ENCODE data around the gene HJURP.

Gene HJURP

DNA sequence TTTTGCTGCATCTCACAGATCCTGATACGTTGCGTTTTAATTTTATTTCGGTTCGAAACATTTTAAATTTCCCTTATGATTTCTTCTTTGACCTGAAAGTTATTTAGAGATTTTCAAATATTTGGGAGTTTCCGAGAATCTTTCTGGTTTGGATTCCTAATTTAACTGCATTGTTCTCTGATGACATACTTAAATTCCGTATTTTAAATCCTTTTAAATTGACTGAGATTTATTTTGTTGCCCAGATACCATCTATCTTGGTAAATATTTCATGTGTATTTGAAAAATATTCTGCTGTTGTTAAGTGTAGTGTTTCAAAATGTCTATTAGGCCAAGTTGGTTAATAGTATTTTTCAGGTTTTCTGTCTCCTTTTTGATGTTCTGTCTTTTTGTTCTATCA, 38.5 kb downstream of the HJURP start:
- DNase-seq: no peak

GRCh38 chr2:233814056-233814835, 40.1 kb downstream of the HJURP start:
- no peak for DNase-seq

DNA sequence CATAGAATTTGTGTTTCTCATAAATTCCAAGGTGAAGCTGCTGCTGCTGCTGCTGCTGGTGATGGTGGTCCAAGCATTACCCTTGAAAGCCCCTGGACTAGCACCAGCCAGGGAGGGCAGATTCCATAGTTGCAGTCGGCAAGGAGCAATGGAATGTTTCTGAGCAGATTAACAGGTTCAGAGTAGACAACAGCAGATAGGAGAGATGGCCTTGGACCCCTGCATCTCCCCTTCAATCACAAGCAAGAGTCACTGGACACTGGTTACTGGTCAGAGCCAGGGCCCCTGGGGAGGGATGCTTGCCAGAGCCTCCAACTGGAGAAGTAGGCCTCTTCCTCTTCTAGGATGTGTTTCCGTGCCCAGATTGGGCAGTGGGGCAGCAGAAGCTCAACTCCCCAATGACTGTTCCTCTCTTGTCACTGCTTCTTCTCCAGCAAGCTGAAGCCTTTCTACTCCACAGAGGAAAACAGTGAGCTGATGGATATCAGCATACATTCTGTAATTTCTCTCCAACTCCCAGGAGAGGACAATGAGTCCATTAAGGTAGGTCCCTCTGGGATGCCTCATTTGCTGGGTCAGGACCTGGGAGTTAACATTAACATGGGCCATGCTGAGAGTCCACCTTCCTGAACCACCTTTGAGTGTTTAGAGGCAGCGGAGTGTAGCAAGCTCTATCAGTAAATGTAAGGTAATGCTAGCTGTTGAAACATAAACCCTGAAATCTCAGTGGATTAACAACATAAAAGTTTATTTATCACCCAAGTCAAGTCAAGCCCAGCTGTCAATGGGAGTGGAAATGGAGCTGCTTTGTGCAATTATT, 40.9 kb downstream of the HJURP start:
- DNase-seq: no peak

DNA sequence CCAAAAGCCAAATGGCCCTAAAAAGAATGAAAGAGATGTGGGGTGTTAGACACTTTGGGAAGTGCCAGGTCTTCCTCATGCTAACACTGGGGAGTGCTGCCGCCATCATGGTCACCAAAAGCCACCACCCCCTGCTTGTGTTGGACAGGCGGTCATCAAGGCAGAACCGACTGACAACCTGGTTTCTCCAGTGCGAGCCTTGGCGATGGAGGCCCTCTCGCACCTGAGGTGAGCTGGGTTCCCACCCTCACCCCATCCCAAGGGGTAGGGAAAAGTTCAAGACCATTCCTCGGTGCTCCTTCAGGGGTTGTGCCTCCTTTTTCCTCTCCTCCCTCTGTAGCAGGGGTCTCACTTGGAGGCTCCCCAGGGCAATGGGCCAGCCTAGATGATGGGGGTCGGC, 42.6 kb downstream of the HJURP start:
- no peak for DNase-seq

DNA sequence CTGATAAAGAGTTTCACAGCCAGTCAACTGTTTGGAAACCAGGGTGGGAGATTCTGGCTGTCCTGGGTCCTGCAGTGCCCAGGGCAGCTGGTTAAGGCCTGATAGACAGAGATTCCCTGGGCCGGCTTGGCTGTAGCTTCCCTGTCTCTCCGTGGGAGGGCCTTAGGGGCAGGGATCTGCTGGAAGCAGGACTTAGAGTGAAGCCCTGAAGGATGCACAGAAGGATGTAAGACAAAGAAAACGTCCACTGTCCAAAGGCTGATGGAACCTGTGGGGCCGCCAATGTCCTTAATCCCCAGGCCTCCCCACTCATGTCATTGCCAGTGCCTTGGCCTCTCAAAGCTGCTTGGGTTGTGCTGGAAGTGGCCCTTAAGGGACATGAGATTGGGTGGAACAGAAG, 43.2 kb downstream of the HJURP start:
- DNase-seq: no peak

DNA sequence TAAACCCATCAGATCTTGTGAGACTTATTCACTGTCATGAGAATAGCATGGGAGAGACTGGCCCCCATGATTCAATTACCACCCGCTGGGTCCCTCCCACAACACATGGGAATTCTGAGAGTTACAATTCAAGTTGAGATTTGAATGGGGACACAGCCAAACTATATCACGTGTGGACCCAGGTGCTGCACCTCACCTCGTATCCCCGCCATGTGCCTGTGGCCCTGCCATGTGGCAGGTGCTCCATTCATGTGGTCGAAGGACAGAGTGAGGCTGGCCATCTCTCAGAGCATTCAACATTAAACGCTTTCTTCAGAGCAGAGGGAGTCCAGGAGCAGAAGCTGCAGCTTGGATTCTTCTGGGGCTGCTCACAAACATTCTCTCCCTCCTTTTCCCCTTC, 44.0 kb downstream of the HJURP start:
- DNase-seq: no peak

DNA sequence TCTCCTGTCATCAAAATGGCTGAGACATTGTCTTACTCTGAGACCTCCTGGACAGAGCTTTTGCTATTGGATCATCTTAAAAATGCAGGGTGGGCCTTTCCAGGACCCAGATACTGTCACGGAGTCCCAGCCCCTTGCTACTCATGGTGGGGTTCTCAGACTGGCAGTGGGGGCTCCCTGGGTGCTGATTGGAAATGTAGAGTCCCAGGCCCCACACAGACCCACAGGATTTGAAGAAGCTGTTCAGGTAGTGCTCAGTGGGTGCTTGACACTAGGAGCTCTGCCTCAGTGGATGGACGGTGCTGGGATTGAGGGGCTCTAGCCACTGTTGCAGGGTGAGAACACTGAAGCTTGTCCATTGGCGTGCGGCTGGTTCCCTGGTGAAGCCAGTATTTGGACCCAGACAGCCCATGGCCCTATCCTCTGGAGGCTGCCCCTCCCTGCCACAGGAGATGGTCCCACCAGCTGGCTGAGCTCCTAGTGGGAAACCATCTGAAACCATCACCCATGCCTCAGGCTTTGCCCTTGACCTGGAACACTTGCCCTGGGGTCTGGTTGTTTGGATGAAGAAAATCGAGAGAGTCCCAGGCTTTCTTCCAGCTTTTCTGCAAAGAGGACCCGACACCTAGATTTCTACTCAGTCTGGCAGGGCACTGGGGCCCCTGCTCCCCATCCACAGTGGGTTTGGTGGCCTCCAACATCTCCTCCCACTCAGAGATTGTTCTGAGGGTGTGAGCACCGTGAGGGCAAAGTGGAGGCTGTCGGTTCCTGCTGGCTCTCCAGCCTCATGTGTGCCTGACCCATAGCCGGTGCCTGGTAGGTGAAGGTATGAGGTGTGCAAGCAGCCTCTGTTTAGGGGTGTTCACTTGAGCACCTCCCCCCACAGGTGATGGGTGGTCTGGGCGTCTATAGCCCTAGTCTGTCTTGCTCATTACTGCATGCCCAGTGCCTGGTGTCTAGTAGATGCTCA, 46.1 kb downstream of the HJURP start:
- DNase-seq: no peak

DNA sequence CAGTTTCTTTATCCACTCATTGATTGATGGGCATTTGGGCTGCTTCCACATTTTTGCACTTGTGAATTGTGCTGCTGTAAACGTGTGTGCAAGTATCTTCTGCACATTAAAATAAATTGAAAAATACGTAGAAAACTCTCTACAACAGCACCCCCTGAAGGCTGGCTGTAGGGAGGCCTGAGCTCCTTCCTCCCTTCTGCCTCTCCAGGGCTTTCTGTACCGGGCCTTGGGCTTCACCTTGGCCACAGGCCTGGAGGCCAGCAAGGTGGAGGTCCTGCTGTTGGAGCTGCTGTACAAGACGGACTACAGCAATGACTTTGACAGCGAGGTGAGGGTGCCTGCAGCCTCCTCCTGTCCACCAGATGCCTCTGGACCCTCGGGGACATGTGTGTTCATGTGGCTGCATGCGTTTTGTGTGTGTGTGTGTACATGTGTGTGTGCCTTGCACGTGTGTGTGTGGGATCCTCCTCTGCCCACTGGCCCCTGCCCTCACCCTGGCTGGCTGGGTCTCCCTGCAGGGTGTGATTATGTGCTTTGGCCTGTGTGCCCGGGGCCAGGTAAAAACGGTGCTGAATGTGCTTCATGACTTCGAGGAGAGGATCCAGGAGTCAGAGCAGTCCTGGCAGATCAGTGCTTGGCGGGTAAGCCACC, 47.0 kb downstream of the HJURP start:
- no peak for DNase-seq

DNA sequence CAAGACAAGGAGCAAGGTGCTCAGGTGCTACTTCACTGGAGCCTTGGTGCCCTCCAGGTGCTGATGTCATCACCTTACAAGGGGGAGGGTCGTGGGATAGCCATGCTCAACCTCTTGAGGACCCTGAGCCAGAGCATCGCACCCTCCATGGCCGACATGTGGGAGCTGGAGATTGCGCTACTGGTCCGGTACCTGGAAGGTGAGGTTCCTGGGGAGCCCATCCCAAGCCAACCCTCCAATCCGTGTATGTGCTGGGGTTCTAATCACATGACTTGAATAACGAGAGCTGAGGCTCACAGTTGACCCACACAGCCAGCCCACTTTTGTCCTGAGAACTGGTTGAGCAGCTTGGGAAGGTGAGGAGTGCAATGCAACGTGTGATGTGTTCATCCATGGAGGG, 50.3 kb downstream of the HJURP start:
- no peak for DNase-seq

DNA sequence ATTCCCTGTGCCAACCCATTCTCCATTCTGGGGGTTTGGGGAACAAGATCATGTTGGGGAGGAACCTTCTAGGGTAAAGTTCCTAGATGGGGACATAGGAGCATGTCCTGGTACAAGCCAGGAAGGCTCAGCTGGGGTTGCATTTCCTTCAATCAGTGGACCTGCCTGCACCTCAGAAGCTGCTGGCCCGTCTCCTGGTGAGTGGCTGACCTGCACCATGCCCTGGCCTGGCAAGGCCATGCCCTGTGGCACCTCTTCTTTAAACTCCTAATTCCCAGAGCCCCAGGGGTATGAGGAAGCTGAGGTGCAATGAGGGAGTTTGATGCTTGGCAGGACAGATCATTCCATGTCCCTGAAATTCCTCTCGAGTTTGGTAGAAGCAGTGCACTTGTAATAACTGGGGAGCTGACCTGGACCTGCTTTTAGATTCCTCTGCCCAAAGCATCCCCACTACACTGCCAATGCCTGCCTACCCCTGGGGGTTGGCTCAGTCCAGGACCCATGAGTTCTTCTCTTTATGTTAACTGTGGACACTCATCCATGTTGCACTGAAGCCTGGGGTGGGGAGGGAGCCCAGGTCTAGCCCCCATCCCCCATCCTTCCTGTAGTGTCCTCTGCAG, 50.9 kb downstream of the HJURP start:
- no peak for DNase-seq

GRCh38 chr2:233802132-233802815, 52.1 kb downstream of the HJURP start:
- no peak for DNase-seq

DNA sequence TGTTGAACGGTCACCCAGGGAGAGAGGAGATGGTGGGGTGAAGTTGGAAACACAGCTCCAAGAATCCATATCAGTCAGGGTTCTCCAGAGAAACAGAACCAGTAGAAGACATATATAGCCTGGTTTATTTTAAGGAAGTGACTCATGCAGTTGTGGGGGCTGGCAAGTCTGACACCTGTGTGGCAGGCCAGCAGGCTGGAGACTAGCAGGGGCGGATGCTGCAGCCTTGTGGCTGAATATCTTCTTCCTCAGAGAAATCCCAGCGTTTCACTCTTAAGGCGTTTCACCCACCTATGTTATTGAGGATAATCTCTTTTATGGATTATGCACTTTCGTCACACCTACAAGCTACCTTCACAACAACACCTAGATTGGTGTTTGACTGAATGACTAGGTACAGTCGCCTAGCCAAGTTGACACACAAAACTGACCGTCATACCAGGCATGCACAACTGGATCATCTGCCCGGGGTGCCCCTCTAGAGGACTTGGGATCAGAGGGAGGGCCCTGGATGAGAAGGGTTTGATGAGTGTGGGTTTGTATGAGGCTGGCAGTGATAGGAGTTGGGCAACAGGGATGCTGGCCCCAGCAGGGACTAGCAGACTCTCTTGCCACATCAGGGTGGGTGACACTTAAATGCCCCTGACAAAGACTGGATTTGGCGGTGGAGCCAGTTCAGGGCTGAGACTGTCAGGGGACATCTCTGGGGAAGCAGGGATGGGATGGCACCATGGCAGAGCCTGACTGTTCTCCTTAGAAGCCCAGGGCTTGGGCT, 52.8 kb downstream of the HJURP start:
- peak in 6 of 56 donors; percentile 5 to 31 (median 14) for DNase-seq

DNA sequence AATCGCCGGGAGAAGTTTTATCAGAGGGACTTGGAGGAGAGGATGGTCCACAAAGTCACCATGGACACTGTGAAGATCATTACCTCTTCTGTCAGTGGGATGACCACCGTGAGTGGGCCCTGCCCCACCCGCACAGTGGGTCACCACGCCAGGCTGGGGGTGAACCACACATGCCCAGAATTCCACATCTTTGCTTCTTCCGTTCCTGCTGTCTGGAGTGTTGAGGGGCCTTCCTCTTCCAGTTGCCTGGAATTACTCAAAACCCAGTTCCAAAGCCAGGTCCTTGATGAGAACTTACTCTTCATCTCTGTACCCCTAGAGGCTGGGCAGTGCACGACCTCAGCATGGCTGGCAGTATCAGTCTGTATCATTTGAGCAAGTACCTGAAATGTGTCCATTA, 54.1 kb downstream of the HJURP start:
- no peak for DNase-seq

GRCh38 chr2:233799716-233800115, 54.6 kb downstream of the HJURP start:
- DNase-seq: no peak

GRCh38 chr2:233799087-233799665, 55.2 kb downstream of the HJURP start:
- no peak for DNase-seq

DNA sequence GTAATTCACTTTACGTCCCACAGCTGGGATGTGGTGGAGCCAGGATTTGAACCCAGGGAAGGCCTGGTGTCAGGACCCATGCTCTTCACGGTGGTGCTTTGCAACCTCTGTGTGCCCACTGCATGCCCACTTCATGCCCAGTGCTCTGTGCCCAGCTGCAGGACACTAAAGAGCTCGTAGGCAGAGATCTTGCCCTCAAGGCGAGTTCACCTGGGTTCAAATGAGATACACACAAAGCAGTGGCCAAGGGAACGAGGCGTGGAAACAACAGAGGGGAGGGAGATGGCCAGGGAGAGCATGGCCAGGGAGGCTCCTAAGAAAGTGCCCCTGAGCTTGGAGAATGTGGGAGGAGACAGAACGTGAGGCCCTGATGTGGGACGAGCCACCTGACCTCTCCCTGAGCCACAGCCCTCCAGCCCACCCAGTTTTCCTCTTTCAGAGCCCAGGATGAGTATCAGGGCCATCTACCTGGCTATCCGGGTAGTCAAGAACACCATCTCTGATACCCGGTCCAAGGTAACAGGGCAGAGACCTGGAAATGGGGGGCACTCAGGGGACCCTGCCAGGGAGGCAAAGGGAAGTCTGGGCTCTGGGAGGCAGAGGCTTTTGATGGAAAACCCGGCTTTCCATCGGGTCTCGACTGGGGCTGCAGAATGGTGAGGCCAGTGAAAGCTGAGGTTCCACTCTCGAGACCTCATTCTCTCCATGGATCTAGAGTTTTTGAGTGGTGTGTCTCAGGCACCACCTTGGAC, 55.8 kb downstream of the HJURP start:
- no peak for DNase-seq

DNA sequence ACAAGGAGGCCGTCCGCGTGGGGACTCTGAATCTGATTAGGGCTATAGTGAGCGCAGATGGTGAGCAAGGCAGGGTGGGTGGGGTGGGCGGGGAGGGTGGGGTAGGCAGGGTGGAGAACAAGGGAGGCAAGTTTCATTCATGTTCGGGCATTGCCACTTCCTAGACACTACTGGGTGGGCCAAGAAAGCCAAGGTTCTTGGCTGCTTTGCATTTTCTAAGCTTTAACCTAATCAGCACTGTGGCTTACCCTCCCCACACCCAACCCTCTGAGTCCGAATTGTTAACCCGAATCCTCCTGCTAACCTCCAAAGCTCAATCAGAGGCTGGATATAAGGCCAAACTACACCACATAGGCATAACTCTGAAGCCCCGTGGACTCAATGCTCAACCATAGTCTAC, 58.1 kb downstream of the HJURP start:
- peak in 1 of 56 donors; percentile 15 for DNase-seq

DNA sequence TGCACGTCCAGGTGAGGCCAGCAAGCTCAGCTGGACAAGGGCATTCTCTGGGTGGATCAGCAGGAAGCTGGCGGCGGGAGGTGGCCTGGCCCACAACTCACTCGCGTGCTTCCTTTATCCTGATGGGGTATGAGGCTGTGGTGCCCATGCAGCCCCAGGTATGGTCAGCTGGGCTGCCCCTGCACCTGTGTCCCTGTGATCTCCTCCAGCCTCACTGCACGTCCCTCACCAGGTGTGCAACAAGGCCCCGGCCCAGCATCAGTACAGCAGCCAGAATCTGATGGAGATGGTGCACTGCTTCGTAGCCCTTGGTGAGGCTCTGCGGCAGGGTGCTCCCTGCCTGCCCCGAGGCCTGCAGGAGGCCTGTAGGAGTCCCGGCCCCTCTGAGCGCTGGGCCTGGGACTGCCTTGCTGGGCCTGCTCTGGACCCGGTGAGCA, 58.6 kb downstream of the HJURP start:
- DNase-seq: no peak
